HG03175 (cell line): ENCODE results near the gene UBXN11.

Source experiments
- ATAC-seq: cut with Tn5 transposase; IDR thresholded peaks from one replicate; pipeline ENCODE4 v1.9.1; 2021; ENCODE audit warnings: mild to moderate bottlenecking, moderate library complexity; ENCODE audit not compliant: unreplicated experiment

The UBXN11 gene

GRCh38 chr1:26275580-26276431, 30.6 kb downstream of the UBXN11 start:
- ATAC-seq = peak; percentile 36

DNA sequence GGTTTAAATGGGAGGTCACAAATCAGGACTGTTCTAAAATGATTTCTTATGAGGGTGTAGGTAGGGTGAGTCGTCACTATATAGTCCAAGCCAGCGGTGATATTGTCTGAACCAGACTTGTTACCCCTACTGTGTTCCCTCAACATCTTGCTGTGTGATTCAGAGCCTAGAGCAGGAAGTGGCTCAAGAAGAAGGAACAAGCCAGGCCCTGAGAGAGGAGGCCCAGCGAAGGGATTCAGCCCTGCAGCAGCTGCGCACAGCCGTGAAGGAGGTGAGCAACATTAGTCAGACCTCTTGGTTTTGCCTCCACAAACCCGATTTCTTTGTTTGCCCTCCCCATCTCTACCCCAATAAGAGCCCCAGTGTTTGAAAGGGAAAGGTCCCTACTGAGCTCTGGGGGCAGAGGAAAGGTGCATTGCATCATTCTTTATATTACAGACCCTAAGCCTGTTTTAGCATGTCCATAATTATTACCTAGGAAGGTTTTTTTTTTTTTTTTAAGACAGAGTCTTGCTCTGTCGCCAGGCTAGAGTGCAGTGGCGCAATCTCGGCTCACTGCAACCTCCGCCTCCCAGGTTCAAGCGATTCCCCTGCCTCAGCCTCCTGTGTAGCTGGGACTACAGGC, 31.5 kb downstream of the UBXN11 start:
- ATAC-seq = no peak

- no peak for ATAC-seq
Observed at GRCh38 chr1:26269198-26269550, 37.3 kb downstream of the UBXN11 start.

DNA sequence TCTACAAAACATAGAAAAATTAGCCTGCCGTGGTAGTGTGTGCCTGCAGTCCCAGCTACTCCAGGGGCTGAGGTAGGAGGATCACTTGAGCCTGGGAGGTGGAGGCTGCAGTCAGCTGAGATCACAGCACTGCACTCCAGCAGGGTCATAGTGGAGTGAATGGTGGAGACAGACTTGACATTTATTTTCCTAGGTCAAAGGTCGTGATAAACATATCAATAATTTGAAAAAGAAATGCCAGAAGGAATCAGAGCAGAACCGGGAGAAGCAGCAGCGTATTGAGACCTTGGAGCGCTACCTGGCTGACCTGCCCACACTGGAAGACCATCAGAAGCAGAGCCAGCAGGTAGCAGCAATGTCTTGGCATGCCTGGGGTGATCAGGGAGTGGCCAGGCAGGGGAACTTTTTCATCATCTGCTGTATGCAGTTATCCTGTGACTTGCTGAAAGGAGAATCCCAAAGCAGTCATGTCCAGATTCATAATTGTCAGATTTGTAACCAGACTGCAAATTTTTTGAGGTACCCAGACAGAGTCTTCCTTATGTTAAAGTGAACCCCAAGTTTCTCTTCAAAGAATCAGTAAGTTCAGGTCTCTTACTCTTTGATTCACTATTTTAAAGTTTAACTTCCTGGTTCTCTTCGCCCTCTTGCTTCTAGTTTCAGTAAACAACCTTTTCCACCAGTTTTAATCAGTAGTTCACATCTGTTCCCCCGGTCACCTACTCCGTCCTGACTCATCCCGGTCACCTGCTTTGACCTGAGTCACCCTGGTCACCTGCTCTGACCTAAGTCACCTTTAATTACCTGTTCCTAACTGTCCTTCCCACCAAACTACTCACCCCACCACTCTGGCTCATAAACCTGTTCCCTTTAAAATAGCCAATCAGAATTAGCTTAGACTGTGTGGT, 37.9 kb downstream of the UBXN11 start:
- no peak for ATAC-seq

DNA sequence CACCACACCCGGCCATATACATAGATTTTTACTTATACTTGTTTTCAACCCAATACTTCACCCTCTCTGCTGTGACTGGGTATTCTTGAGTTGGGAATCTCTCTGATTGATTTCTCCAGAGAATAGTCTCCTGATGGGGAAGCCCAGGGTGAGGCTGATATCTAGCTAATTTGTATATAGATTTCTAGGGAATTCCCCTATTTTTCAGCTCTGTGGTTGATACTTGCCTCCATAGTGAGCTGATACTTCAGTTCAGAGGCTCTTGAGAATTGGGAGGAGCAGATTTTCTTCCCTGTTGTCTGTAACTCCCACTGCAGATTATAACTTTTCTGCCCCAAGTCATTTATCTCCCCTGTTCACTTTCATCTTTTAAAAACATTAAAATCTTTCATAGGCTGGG, 41.0 kb downstream of the UBXN11 start:
- ATAC-seq = no peak

DNA sequence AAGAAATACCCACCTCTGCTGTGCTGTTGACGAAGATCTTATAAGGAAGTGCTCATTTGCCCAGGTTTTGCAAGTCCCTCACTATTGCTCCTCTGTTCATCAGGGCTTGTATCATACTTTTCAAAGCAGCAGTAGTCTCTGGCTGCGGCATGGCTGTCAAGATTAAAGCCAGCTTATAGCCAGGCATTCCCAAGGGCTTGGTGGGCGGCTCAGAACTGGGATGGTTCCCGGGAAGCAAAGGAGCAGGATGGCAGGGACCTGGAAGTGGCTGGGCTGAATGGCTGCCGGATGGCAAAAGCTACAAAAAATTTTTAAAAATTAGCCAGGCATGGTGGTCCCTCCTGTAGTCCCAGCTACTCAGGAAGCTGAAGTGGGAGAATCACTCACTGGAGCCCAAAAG, 43.2 kb downstream of the UBXN11 start:
- ATAC-seq = no peak

- ATAC-seq = no peak
Observed at GRCh38 chr1:26259578-26259977, 46.9 kb downstream of the UBXN11 start.

- ATAC-seq = no peak
Observed at GRCh38 chr1:26259005-26259404, 47.4 kb downstream of the UBXN11 start.

DNA sequence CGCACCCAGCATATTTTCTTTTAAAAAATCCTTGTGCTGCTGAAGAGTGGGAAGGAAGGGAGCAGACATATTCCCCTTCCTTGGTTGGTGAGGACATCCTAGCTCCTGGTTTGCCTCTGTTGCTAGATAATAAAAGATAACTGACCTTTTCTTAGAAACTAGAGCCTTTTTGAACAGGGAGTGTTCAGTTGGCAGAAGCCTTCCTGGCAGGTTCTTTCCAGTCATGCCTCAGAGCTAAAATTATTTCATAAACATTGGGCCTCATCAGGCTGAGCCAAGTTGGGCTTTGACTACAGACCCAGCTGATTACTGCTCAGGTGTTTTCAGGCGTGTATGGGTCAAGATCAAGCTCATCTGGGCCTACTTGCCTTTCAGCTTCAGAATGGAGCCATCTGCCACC, 49.2 kb downstream of the UBXN11 start:
- ATAC-seq = no peak

- ATAC-seq = no peak
Observed at GRCh38 chr1:26254404-26254803, 52.0 kb downstream of the UBXN11 start.

DNA sequence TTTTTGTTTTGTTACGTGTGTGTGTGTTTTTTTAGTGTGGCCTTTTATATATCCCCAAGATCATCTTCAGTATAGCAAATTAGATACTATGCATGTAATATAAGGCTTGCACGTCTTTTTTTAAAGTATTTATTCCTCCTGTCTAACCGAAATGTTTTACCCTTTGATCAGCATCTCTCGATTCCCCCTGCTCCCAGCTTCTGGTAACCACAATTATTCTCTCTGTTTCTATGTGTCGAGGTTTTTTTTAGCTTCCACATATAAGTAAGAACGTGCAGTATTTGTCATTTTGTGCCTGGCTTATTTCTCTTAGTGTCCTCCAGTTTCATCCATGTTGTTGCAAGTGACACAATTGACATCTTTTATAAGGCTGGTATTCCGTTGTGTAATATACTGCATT, 53.7 kb downstream of the UBXN11 start:
- no peak for ATAC-seq

GRCh38 chr1:26239936-26240335, 66.5 kb downstream of the UBXN11 start:
- no peak for ATAC-seq

DNA sequence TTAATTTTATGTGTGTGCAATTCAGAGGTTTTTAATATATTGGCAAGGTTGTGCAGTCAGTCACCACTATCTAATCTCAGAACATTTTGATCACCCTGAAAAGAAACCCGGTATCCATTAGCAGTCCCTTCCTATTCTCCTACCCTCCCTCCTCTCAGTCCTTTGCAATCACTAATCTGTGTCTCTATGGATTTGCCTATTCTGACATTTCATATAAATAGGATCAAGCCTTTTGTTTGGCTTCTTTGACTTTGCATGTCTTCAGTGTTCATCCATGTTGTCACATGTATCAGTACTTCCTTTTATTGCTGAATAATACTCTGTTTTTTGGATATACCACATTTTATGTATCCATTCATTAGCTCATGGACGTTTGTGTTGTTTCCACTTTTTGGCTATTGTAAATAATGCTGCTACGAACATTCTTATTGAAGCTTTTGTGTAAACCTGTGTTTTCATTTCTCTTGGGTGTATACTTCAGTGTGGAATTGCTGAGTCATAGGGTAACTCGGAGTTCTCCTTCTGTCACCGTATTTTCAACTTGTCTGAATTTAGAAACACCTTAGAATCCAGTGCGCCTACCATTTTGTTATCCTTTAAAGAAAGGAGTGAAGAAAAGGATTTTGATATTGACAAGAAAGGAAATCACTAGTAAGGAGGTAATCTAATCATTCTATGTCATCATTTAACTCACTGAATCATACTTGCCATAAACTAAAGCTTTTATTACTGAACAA, 69.0 kb downstream of the UBXN11 start:
- ATAC-seq = no peak

DNA sequence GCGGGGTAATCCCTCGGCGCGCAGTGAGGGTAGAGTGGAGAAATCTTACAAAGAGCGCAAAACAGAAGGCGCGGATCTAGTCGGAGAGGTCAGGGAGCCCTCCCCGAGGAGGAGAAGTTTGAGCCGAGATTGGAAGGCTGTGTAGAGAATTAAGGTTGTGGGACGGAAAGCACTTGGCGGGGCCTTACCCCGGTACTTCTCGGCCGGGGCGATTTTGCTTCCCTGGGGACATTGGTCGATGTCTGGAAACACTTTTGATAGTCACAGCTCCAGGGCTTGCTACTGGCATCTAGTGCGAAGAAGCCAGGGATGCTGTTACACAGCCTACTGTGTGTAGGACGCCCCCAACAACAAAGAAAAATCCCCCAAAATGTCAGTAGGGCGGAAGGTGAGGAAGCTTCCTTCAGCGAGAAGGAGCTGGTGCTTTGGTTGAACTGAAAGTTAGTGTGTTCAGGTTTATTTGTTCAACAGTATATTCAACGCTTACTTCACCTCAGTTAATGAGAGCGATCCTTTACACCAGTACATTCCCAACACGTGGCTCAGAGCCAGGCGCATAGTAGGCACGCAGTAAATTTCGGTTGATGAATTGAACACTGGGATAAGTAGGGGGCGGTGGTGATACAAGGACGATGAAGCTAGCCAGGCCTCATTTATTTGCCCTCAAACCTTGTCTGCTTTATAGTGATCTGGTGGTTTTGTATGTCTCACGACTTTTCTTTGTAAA, 71.6 kb downstream of the UBXN11 start:
- ATAC-seq = no peak

DNA sequence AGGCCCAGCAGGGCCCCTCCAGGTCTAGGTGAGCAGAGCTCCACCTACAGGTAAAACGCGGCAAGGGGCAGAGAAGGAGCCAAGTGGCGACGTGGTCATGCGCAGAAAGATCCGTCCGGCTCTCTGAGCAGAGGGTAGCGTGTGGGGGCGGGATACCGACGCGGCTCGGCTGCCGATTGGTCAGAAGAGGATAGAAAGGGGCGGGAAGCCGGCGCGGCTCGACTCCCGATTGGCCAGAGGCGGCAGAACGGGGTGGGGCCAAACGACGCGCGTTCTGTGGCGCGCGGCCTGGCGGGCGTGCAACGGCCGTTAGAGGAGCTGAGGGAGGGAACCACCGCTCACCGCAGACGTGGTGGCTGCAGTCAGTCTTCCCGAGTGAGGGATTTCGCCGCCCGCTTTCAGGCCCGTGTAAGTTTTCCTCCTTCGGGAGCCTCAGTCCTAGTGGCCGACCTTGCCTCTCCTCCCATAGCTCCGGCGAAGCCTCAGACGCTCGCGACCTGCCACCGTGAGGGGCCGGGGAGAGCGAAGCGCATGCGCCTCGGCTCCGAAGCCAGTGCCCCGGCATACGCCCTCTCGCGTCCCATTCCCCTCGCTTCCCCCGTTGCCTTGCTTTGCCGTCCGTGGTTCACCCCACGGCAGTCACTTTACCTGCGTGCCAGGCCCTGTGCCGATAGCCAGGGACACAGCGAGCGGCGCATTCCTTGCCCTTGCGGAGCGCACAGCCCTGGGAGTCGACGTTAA, 72.4 kb downstream of the UBXN11 start, which contains the start of gene CEP85:
Gene CEP85, plus strand, starts transcription at position 298 of the 741 bp plus-strand sequence. CDS start 5,584 bp downstream, outside the sequence.
- peak; percentile 93 for ATAC-seq
